ENCODE data around the gene EXOC7. TPM values are rescaled to one million over a fixed set of nuclear protein-coding genes. Genes with fewer than 3 reads are reported as not detected.

The EXOC7 gene
- total RNA-seq, 1 donor from 2014 or later = 51.3 TPM

GRCh38 chr17:76138896-76139752 lies 35.5 kb upstream of the EXOC7 start:
- DNase-seq (ENCODE audit: low spot score) = no peak

GRCh38 chr17:76138234-76138895 lies 34.8 kb upstream of the EXOC7 start:
- DNase-seq (ENCODE audit: low spot score) = no peak
- ATAC-seq = no peak

More at GRCh38 chr17:76138896-76139752, 35.5 kb upstream of the EXOC7 start:
- no peak for ATAC-seq

GRCh38 chr17:76137351-76138233 lies 34.0 kb upstream of the EXOC7 start:
- DNase-seq (ENCODE audit: low spot score) = no peak
- no peak for ATAC-seq

GRCh38 chr17:76137001-76137350 lies 33.4 kb upstream of the EXOC7 start:
- no peak for ATAC-seq
- no peak for DNase-seq (ENCODE audit: low spot score)

- no peak for ATAC-seq
- no peak for DNase-seq (ENCODE audit: low spot score)
Measured at GRCh38 chr17:76136276-76137000, 32.9 kb upstream of the EXOC7 start.

- no peak for DNase-seq (ENCODE audit: low spot score)
Measured at GRCh38 chr17:76135810-76136188, 32.2 kb upstream of the EXOC7 start.

GRCh38 chr17:76134911-76135809 lies 31.6 kb upstream of the EXOC7 start:
- no peak for ATAC-seq

More at GRCh38 chr17:76135810-76136188, 32.2 kb upstream of the EXOC7 start:
- no peak for ATAC-seq

GRCh38 chr17:76132574-76133338 lies 29.2 kb upstream of the EXOC7 start:
- ATAC-seq (no peak), DNase-seq (ENCODE audit: low spot score) (no peak)

More at GRCh38 chr17:76134911-76135809, 31.6 kb upstream of the EXOC7 start:
- DNase-seq (ENCODE audit: low spot score) = no peak

GRCh38 chr17:76131692-76132573 lies 28.3 kb upstream of the EXOC7 start:
- ATAC-seq (no peak), DNase-seq (ENCODE audit: low spot score) (no peak)

GRCh38 chr17:76131051-76131691 lies 27.6 kb upstream of the EXOC7 start:
- DNase-seq (ENCODE audit: low spot score) = no peak
- no peak for ATAC-seq

- ATAC-seq (no peak), DNase-seq (ENCODE audit: low spot score) (no peak)
Measured at GRCh38 chr17:76130473-76130872, 26.9 kb upstream of the EXOC7 start.

- DNase-seq (ENCODE audit: low spot score) (no peak), ATAC-seq (no peak)
Measured at GRCh38 chr17:76125922-76126321, 22.3 kb upstream of the EXOC7 start.

GRCh38 chr17:76125391-76125675 lies 21.7 kb upstream of the EXOC7 start:
- ATAC-seq = no peak
- no peak for DNase-seq (ENCODE audit: low spot score)

GRCh38 chr17:76124582-76125390 lies 21.2 kb upstream of the EXOC7 start:
- DNase-seq (ENCODE audit: low spot score) = no peak
- no peak for ATAC-seq

- DNase-seq (ENCODE audit: low spot score) = no peak
- no peak for ATAC-seq
Measured at GRCh38 chr17:76123749-76124581, 20.4 kb upstream of the EXOC7 start.

GRCh38 chr17:76123191-76123499 lies 19.6 kb upstream of the EXOC7 start:
- no peak for ATAC-seq
- DNase-seq (ENCODE audit: low spot score) = no peak

All from left lobe of liver (tissue), 2 donors.